Activated gamma-delta T cell treated with Interleukin-2 at 50 U/mL for 16 hours (primary cell): ENCODE results near the gene ANO7.
"Not testable (repeated sequence)": the region's sequence is repeated elsewhere in the genome, so short reads cannot be mapped to it uniquely, and the experiment has no call there.

Source experiments
- DNase-seq: peaks from one replicate; pipeline ENCODE4 v3.0.0-alpha.2; 2020

The ANO7 gene

GRCh38 chr2:241194811-241195210 lies 6.3 kb downstream of the ANO7 start:
- no peak for DNase-seq

- no peak for DNase-seq
Measured at GRCh38 chr2:241195506-241196130, 7.1 kb downstream of the ANO7 start.

DNA sequence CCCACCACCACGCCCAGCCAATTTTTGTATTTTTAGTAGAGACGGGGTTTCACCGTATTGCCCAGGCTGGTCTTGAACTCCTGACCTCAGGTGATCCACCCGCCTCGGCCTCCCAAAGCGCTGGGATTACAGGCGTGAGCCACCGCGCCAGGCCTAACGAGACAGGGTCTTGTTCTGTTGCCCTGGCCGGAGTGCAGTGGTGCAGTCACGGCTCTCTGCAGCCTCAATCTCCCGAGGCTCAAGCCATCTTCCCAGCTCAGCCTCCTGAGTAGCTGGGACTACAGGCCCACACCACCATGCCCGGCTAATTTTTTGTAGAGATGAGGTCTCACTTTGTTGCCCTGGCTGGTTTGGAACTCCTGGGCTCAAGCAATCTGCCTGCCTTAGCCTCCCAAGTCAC lies 8.8 kb downstream of the ANO7 start:
- DNase-seq, result not testable (repeated sequence)

GRCh38 chr2:241197947-241198346 lies 9.5 kb downstream of the ANO7 start:
- no peak for DNase-seq

DNA sequence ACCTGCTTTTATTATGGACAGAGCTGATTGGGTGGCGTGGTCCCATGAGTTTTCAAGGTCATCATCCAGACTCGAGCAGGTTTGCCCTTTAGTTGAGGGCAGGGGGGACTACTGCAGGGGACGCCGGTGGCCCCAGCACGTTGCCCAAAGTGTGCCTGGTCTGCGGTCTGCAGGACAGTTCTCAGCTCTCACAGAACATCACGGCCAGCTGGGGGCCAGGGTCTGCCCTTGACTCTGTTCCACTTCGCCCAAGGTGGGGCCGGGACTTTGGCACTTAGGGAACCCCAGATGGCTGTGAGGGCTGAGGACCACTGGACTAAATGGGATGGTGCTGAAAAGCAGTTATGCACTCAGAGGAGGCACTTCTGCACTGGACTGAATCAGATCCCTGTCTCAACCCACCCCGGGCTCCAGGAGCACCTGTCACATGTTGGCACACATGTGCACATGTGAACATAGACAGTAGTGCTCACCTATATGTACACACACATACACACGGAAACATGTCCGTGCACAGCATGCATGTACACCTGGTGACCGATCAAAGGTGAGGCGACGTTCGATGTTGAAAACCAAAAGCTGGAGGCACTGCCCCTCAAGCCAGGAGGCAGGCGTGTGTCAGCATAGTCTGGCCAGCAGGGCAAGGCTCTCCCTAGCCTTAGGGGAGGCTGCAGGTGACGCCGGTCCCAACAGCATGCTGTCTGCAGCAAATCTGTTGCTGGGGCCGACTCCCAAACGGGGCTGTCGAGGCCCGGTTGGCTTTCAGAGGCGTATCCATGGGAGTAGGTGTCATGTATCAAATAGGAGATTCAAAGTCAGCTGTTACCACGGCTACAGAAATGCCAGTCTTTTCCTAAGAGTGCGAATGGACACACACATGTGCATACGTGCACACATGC lies 10.2 kb downstream of the ANO7 start:
- DNase-seq, result no peak

GRCh38 chr2:241199286-241199685 lies 10.8 kb downstream of the ANO7 start:
- no peak for DNase-seq

DNA sequence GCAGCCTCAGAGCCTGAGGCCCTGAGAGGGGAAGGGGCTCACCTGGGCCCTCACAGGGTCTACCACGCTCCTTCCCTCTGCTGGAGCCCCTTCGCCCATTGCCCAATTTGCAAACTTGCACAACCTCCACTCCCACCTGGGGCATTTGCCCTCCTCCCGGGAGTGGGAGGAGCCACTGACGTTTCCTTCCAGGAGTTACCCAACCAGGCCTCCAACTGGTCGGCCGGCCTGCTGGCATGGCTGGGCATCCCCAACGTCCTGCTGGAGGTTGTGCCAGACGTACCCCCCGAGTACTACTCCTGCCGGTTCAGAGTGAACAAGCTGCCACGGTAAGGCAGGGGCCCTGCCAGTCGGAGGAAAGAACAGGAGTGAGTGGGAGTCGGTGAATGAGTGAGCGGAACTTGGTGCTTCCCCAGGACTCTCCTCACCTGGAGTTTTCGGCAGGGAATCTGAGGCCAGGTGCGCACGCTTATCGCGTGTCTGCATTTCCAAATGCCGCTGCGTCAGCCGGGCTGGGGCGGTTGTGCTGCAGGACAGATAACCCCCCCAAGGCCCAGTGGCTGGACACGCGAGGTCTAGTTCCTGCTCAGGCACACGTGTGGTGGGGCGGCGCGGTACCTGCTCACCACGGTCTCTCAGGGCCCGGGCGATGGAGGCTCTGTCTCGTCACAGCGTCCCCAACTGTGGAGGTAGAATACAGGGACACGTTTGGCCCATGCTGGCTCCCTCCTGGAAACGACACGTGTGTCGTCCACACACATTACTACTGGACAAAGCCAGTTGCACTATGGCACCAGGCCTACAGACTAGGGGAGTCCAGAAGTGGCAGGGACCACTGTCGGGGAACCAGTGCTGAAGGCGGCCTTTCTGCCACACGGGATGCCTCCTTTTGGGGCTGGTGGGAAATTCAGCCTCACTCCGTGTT lies 11.7 kb downstream of the ANO7 start:
- no peak for DNase-seq

- DNase-seq, result no peak
Measured at GRCh38 chr2:241200822-241201395, 12.4 kb downstream of the ANO7 start.

GRCh38 chr2:241201445-241202267 lies 13.2 kb downstream of the ANO7 start:
- no peak for DNase-seq

DNA sequence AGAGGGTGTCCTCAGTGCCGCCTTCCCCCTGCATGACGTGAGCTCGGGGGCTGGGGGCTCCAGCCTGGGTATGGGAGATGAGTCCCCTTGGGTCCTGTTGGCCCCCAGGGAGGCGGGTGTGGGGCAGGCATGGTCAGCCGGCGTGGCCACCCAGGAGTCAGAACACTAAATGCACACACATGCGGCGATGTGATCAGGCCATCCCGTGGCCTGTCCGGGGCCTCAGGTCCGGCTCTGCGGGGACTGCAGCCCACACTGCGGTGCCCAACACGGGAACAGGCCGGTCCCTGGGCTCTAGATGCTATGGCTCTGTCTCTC lies 13.8 kb downstream of the ANO7 start:
- no peak for DNase-seq

- DNase-seq, result no peak
Measured at GRCh38 chr2:241202681-241203080, 14.2 kb downstream of the ANO7 start.

DNA sequence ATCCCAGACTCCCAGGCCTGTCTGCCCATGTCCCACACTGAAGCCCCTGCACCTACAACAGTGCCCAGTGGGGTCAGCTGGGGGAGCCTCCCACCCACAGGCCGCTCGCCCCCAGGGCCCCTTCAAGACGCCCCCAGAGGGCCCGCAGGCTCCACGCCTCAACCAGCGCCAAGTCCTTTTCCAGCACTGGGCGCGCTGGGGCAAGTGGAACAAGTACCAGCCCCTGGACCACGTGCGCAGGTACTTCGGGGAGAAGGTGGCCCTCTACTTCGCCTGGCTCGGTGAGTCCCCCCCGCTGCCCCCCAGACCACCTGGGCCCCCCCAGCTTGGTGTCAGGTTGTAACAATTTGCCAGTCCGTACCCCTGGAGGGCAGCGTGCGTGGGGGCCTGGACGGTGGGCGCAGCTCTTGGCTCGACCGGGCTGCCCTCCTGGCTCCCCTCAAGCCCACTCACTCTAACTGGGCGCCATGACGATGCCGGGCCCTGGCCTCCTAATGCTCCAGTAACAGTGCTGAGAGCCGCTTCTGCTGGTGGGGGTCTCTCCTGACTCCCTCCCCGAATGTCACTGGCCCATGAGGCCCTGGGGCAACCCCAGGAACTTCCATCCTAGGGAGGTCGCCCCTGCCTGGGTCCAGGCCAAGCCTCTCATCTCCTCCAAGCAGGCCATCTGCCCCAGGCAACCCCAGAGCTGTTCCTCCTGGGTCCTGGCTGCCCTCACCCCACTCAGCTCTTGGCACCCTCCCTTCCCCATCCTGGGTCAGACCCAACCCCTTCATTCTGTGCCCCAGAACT lies 14.9 kb downstream of the ANO7 start:
- DNase-seq, result no peak

DNA sequence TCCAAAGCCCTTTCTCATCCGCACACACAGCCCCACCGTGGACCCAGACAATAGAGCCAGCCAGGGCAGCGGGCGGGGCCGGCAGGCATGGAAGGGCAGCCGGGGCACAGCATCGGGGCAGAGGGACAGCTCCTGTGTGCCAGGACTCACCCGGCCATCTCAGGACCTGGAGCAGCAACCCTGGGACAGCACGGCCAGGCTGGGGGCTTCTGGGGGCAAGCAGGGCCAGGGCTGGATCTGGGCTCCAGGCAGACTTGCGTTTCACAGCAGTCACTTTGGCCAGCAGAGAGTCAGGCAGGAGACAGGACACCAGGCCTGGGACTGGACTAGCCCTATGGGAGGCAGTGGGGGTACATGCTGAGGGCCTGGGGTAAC lies 15.5 kb downstream of the ANO7 start:
- DNase-seq, result no peak

- no peak for DNase-seq
Measured at GRCh38 chr2:241204490-241204889, 16.0 kb downstream of the ANO7 start.

DNA sequence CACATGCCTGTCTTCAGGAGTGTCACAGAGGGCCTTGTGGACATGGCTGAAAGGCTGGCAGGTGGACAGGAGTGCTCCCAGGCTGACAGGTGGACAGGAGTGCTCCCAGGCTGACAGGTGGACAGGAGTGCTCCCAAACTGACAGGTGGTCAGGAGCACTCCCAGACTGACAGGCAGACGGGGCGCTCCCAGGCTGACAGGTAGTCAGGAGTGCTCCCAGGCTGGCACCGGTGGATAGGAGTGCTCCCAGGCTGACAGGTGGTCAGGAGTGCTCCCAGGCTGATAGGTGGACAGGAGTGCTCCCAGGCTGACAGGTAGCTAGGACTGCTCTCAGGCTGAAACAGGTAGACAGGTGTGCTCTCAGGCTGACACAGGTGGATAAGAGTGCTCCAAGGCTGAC lies 16.6 kb downstream of the ANO7 start:
- DNase-seq, result no peak

DNA sequence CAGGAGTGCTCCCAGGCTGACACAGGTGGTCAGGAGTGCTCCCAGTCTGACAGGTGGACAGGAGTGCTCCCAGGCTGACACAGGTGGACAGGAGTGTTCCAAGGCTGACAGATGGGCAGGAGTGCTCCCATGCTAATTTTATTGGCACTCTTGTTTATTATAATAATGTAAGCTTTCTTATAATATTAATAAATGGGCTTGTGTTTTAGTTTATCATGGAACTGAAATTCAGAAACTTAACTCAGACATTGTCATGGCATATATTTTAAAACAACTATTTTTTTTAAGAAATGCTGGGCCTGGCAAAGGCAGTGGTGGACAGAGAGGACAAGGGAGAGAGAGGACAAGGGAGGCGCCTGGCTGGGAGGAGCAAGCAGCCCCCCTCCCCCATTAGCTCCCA lies 18.7 kb downstream of the ANO7 start:
- DNase-seq, result no peak

- no peak for DNase-seq
Measured at GRCh38 chr2:241207641-241208040, 19.2 kb downstream of the ANO7 start.

DNA sequence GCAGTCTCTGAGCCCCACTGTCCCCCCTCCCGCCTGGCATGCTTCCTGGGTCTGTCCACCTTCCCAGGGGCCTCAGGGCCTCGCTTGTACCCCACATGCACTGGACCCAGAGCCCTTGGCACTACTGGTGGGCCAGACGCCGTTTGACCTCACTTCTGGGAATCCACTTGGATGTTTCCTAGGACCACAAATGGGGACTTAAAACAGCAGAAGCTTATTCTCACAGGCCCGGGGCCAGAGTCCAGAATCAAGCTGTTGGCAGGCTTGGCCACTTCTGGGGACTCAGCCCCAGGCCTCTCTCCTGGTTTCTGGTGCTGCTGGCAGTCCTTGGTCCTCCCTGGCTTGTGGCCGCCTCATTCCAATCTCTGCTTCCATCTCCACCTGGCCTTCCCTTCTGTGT lies 19.6 kb downstream of the ANO7 start:
- DNase-seq, result no peak

DNA sequence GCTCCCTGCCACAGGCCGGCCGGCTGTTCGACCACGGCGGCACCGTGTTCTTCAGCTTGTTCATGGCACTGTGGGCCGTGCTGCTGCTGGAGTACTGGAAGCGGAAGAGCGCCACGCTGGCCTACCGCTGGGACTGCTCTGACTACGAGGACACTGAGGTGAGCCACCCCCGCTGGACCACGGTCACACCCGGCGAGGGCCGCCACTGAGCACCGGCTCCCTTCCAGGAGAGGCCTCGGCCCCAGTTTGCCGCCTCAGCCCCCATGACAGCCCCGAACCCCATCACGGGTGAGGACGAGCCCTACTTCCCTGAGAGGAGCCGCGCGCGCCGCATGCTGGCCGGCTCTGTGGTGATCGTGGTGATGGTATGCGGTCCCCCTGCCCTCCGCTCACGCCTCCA lies 20.8 kb downstream of the ANO7 start:
- DNase-seq, result no peak

- DNase-seq, result no peak
Measured at GRCh38 chr2:241211276-241211675, 22.8 kb downstream of the ANO7 start.

DNA sequence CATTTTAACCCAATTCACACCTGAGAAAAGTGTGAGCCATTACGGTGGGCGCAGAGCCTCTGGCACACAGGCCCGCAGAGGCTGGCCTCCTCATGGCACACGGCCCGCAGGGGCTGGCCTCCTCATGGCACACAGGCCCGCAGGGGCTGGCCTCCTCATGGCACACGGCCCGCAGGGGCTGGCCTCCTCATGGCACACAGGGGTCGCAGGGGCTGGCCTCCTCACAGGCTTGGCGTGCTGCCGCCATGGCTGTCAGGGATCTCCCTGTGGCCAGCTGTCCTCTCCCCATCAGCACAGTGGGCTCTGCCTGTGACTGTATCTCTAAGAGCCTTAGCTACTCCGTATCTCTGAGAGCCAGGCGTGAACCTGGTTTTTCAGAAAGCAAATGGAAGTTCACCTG lies 24.6 kb downstream of the ANO7 start:
- no peak for DNase-seq

DNA sequence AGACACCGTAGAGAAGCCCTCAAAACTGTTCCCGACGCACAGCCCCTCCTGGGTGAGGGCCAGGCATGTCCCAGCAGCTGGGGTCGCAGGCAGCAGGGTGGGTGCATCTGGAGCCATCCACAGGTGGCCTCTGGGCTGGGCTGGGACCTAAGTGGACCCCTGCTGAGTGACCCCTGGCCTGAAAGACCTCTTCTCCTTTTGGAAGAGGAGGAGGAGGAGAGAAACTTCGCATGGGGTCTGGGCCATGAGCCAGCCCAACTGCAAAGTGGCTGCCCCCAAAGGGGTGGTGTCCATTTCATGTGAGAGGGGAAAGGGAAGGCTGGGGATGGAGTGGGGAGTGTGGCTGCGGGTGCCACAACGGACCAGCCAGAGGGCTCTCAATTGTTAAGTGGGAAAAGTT lies 25.1 kb downstream of the ANO7 start:
- DNase-seq, result no peak
